Smooth muscle cell (in vitro differentiated cells): ENCODE results near the gene CERS6. TPM values are rescaled to one million over a fixed set of nuclear protein-coding genes. Genes with fewer than 3 reads are reported as not detected.

Source experiments
- DNase-seq: peaks from one replicate; lab custom pipeline; 2025; ENCODE audit not compliant: unreplicated experiment; lab: John Stamatoyannopoulos, UW
- H2AFZ ChIP-seq: fragments of 200-600 bp; sonication (generic); 2 replicates; pipeline ENCODE4 v1.6.0; 2016; ENCODE audit warnings: antibody characterized with exemption, low read depth, mild to moderate bottlenecking
- H3F3A ChIP-seq: fragments of 200-600 bp; sonication (generic); 2 replicates; pipeline ENCODE4 v1.6.0; 2017; ENCODE audit warnings: antibody characterized with exemption, low read depth
- H3K27ac ChIP-seq: fragments of 200-600 bp; sonication (generic); 2 replicates; pipeline ENCODE4 v1.5.1; 2016; ENCODE audit warnings: low read depth, mild to moderate bottlenecking
- H3K27me3 ChIP-seq: fragments of 200-600 bp; sonication (generic); 2 replicates; pipeline ENCODE4 v1.6.1; 2016; ENCODE audit warnings: low read depth, mild to moderate bottlenecking
- H3K36me3 ChIP-seq: fragments of 200-600 bp; sonication (generic); 2 replicates; pipeline ENCODE4 v1.5.1; 2016; ENCODE audit warnings: low read depth
- H3K4me1 ChIP-seq: fragments of 200-600 bp; sonication (generic); 2 replicates; pipeline ENCODE4 v1.5.1; 2016; ENCODE audit warnings: low read depth
- H3K4me2 ChIP-seq: fragments of 200-600 bp; sonication (generic); 2 replicates; pipeline ENCODE4 v1.6.0; 2016; ENCODE audit warnings: mild to moderate bottlenecking
- H3K4me3 ChIP-seq: fragments of 200-600 bp; sonication (generic); 2 replicates; pipeline ENCODE4 v1.5.1; 2016; ENCODE audit warnings: mild to moderate bottlenecking
- H3K79me2 ChIP-seq: fragments of 200-600 bp; sonication (generic); 2 replicates; pipeline ENCODE4 v1.6.0; 2016; ENCODE audit warnings: low read depth, mild to moderate bottlenecking
- H3K9ac ChIP-seq: fragments of 200-600 bp; sonication (generic); 2 replicates; pipeline ENCODE4 v1.6.0; 2016; ENCODE audit warnings: low read depth
- H3K9me3 ChIP-seq: fragments of 200-600 bp; sonication (generic); replicated peaks from 2 replicates; pipeline ENCODE4 v1.5.1; 2016; ENCODE audit warnings: low read depth
- H4K20me1 ChIP-seq: fragments of 200-600 bp; sonication (generic); 2 replicates; pipeline ENCODE4 v1.6.0; 2016; ENCODE audit warnings: low read depth
- CTCF ChIP-seq: fragments of 200-600 bp; sonication (generic); IDR thresholded peaks from 2 replicates; pipeline ENCODE4 v1.5.1; 2017; ENCODE audit warnings: borderline replicate concordance, mild to moderate bottlenecking, antibody characterized with exemption; ENCODE audit not compliant: insufficient read depth, poor library complexity, severe bottlenecking
- WGBS: methylation state at CpG from one replicate; pipeline ENCODE4 v1.1.7; 2016; ENCODE audit warnings: low lambda C conversion rate; 5-methylcytosine and 5-hydroxymethylcytosine counted together
- polyA plus RNA-seq: library from polyadenylated mRNA; unstranded; fragments of >200 nt; fragmentation: Nextera tagmentation; extraction: Ambion mirVana; gene quantifications from 2 replicates; pipeline ENCODE4 v1.2.1, GENCODE V29; 2016
- total RNA-seq: library from RNA; depleted of rRNA; stranded (reverse); fragments of >200 nt; gene quantifications from 2 replicates; pipeline ENCODE4 v1.2.3, GENCODE V29; 2014

CERS6 gene
- total and polyA plus RNA-seq, 2 experiments from 2014 or later, result 9.2 to 26.6 TPM

GRCh38 chr2:168805615-168806014 lies 349.5 kb downstream of the CERS6 start:
- no peaks in the 10 kb centered on the region for H3K27me3 ChIP-seq
- no peak overlapping the region for H3K4me2 ChIP-seq
- H3K79me2 ChIP-seq, result no peaks in the 10 kb centered on the region
- no peaks in the 10 kb centered on the region for H3K4me1 ChIP-seq
- H2AFZ ChIP-seq, result no peak overlapping the region
- no peak overlapping the region for H3K9ac ChIP-seq
- no peak overlapping the region for H3K27ac ChIP-seq
- H4K20me1 ChIP-seq, result no peaks in the 10 kb centered on the region
- H3K4me3 ChIP-seq, result no peak overlapping the region
- TF ChIP-seq CTCF, result no peak
- no peak for DNase-seq
- 97% methylated on average over 7 of the region's 7 CpGs for WGBS
- no peaks in the 10 kb centered on the region for H3F3A ChIP-seq
- no peaks in the 10 kb centered on the region for H3K36me3 ChIP-seq
- H3K9me3 ChIP-seq, result no peaks in the 10 kb centered on the region

GRCh38 chr2:168809537-168809936 lies 353.5 kb downstream of the CERS6 start:
- Histone ChIP-seq H3K27ac (no peak overlapping the region), H2AFZ (no peak overlapping the region), H3K9ac (no peak overlapping the region), H3K9me3 (no peaks in the 10 kb centered on the region), H3K4me2 (no peak overlapping the region), H3K4me1 (no peaks in the 10 kb centered on the region), H3K36me3 (no peaks in the 10 kb centered on the region), H3F3A (no peaks in the 10 kb centered on the region), H3K4me3 (no peak overlapping the region), H3K27me3 (no peaks in the 10 kb centered on the region), H3K79me2 (no peaks in the 10 kb centered on the region), H4K20me1 (no peaks in the 10 kb centered on the region)
- no peak for TF ChIP-seq CTCF
- DNase-seq, result no peak

- H3K4me3 ChIP-seq, result no peak overlapping the region
- WGBS, result 93% methylated on average over 2 of the region's 2 CpGs
- TF ChIP-seq CTCF, result no peak
Measured at GRCh38 chr2:168810235-168810634, 354.2 kb downstream of the CERS6 start.

GRCh38 chr2:168811696-168812095 lies 355.6 kb downstream of the CERS6 start:
- Histone ChIP-seq H3K9me3 (no peaks in the 10 kb centered on the region), H3K4me1 (no peaks in the 10 kb centered on the region), H3F3A (peaks cover 2% of the 10 kb centered on the region), H3K9ac (no peak overlapping the region), H3K36me3 (no peaks in the 10 kb centered on the region), H3K27ac (no peak overlapping the region), H3K27me3 (no peaks in the 10 kb centered on the region), H3K4me3 (no peak overlapping the region), H2AFZ (no peak overlapping the region), H3K79me2 (no peaks in the 10 kb centered on the region), H4K20me1 (no peaks in the 10 kb centered on the region), H3K4me2 (no peak overlapping the region)
- TF ChIP-seq CTCF, result no peak
- 69% methylated on average over 3 of the region's 3 CpGs for WGBS
- no peak for DNase-seq

More at GRCh38 chr2:168810235-168810634, 354.2 kb downstream of the CERS6 start:
- Histone ChIP-seq H3K9me3 (no peaks in the 10 kb centered on the region), H3F3A (no peaks in the 10 kb centered on the region), H3K79me2 (no peaks in the 10 kb centered on the region), H4K20me1 (no peaks in the 10 kb centered on the region), H3K27me3 (no peaks in the 10 kb centered on the region), H3K4me2 (no peak overlapping the region), H3K27ac (no peak overlapping the region), H3K9ac (no peak overlapping the region), H3K36me3 (no peaks in the 10 kb centered on the region), H2AFZ (no peak overlapping the region), H3K4me1 (no peaks in the 10 kb centered on the region)
- no peak for DNase-seq
